ENCODE measurements around the gene LMBR1.
"Not testable (repeated sequence)": the region's sequence is repeated elsewhere in the genome, so short reads cannot be mapped to it uniquely, and the experiment has no call there.

LMBR1 gene

DNA sequence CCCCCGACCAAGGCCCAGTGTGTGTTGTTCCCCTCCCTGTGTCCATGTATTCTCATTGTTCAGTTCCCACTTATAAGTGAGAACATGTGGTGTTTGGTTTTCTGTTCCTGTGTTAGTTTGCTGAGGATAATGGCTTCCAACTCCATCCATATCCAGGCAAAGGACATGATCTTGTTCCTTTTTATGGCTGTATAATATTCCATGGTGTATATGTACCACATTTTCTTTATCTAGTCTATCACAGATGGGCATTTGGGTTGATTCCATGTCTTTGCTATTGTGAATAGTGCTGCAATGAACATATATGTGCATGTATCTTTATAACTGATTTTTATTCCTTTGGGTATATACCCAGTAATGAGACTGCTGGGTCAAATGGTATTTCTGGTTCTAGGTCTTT, 191.2 kb downstream of the LMBR1 start:
- not testable (repeated sequence) for H3K4me1 Mint-ChIP-seq, H3K27ac Mint-ChIP-seq, ATAC-seq, H3K27me3 Mint-ChIP-seq, H3K4me3 Mint-ChIP-seq
- H3K9me3 Mint-ChIP-seq: peaks cover 14% of the 10 kb centered on the region
- peaks cover 85% of the 10 kb centered on the region for H3K36me3 Mint-ChIP-seq

DNA sequence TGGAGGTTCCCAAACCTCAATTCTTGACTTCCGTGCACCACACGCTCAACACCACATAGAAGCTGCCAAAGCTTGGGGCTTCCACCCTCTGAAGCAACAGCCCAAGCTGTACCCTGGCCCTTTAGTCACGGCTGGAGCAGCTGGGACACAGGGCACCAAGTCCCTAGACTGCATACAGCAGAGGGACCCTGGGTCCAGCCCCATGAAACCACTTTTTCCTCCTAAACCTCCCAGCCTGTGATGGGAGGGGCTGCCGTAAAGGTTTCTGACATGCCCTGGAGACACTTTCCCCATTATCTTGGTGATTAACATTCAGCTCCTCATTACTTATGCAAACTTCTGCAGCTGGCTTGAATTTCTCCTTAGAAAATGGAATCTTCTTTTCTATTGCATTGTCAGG, 194.5 kb downstream of the LMBR1 start:
- not testable (repeated sequence) for H3K27me3 Mint-ChIP-seq, H3K27ac Mint-ChIP-seq, ATAC-seq, H3K4me1 Mint-ChIP-seq, H3K4me3 Mint-ChIP-seq
- Mint-ChIP-seq H3K36me3 (peaks cover 80% of the 10 kb centered on the region), H3K9me3 (peaks cover 14% of the 10 kb centered on the region)

DNA sequence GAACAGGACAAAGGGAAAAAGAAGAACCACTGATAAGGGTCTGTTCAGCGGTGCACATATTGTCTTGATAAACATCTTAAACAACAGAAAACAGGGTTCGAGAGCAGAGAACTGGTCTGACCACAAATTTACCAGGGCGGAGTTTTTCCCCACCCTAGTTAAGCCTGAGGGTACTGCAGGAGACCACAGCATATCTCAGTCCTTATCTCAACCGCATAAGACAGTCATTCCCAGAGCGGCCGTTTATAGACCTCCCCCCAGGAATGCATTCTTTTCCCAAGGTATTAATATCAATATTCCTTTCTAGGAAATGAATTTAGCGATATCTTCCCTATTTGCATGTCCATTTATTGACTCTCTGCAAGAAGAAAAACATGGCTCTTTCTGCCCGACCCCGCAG, 195.7 kb downstream of the LMBR1 start:
- Mint-ChIP-seq H3K36me3 (peaks cover 80% of the 10 kb centered on the region), H3K9me3 (peaks cover 22% of the 10 kb centered on the region)
- ATAC-seq, H3K4me1 Mint-ChIP-seq, H3K27ac Mint-ChIP-seq, H3K4me3 Mint-ChIP-seq, H3K27me3 Mint-ChIP-seq: not testable (repeated sequence)

DNA sequence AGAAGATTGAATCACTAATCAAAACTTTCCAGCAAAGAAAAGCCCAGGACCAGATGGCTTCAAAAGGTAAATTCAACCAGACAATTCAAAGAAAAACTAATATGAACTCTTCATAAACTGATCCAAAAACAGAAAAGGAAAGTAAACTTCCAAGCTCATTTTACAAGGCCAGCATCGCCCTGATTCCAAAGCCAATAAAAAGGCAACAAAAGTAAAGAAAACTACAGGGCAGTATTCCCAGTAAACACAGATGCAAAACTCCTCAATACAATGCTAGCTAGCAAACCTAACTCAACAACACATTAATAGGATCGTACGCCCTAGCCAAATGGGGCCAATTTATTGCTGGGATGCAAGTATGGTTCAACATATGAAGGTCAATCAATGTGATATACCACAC, 199.4 kb downstream of the LMBR1 start:
- H3K36me3 Mint-ChIP-seq: peaks cover 60% of the 10 kb centered on the region
- ATAC-seq: no peak
- no peaks in the 10 kb centered on the region for H3K27me3 Mint-ChIP-seq
- H3K27ac Mint-ChIP-seq: no peak overlapping the region
- no peak overlapping the region for H3K4me3 Mint-ChIP-seq
- peaks cover 15% of the 10 kb centered on the region for H3K9me3 Mint-ChIP-seq
- H3K4me1 Mint-ChIP-seq: peaks cover 6% of the 10 kb centered on the region

DNA sequence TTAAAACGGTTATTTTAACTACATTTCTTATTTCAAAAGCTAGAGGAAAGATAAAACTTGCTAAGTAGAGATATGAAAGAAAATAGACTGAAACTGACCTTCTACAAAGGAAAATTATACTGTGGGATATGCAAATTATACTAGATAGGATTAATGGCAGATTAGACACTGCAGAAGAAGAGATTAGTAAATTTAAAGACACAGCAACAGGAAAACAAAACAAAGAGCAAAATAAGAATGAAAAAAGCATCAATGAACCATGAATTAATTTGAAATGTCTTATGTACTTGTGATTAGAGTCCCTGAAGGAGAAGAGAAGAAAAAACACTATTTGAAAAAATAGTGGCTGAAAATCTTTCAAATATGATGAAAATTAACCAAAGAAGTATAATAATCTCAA, 200.1 kb downstream of the LMBR1 start:
- no peak overlapping the region for H3K4me3 Mint-ChIP-seq
- peaks cover 15% of the 10 kb centered on the region for H3K9me3 Mint-ChIP-seq
- no peak overlapping the region for H3K27ac Mint-ChIP-seq
- H3K4me1 Mint-ChIP-seq: peaks cover 6% of the 10 kb centered on the region
- H3K36me3 Mint-ChIP-seq: peaks cover 53% of the 10 kb centered on the region
- no peak for ATAC-seq
- H3K27me3 Mint-ChIP-seq: no peaks in the 10 kb centered on the region

DNA sequence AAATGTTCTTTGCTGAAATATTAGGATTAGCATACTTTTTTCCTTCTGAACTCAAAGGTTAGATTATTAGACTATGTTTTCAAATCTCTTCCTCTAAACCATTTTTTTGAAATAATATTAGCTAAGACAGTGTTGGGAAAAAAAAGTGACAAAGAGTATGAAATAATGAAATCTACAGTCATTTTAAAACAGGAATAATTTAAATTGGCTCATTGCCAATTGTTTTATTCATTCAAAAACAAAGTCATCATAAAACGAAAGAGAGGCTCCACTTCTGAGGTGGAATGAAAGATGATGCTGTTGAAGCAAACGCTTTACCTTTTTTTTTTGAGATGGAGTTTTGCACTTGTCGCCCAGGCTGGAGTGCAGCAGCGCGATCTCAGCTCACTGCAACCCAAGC, 201.2 kb downstream of the LMBR1 start:
- Mint-ChIP-seq H3K27ac (no peak overlapping the region), H3K36me3 (peaks cover 42% of the 10 kb centered on the region), H3K9me3 (peaks cover 10% of the 10 kb centered on the region), H3K4me1 (peaks cover 6% of the 10 kb centered on the region), H3K4me3 (no peak overlapping the region), H3K27me3 (no peaks in the 10 kb centered on the region)
- no peak for ATAC-seq

DNA sequence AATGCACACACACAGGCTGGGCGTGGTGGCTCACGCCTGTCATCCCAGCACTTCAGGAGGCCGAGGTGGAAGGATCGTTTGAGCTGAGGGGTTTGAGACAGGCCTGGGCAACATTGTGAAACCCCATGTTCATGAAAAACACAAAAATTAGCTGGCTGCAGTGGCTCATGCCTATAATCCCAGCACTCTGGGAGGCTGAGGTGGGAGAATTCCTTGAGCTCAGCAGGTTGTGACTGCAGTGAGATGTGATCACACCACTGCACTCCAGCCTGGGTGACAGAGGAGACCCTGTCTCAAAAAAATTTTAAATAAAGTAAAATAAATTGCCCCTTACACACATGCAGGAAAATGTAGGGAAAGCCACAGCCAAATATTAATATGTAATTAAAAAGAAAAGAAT, 208.3 kb downstream of the LMBR1 start:
- H3K9me3 Mint-ChIP-seq: no peaks in the 10 kb centered on the region
- H3K27me3 Mint-ChIP-seq: no peaks in the 10 kb centered on the region
- peaks cover 23% of the 10 kb centered on the region for H3K36me3 Mint-ChIP-seq
- ATAC-seq: no peak
- no peaks in the 10 kb centered on the region for H3K4me1 Mint-ChIP-seq
- no peak overlapping the region for H3K4me3 Mint-ChIP-seq
- H3K27ac Mint-ChIP-seq: no peak overlapping the region

DNA sequence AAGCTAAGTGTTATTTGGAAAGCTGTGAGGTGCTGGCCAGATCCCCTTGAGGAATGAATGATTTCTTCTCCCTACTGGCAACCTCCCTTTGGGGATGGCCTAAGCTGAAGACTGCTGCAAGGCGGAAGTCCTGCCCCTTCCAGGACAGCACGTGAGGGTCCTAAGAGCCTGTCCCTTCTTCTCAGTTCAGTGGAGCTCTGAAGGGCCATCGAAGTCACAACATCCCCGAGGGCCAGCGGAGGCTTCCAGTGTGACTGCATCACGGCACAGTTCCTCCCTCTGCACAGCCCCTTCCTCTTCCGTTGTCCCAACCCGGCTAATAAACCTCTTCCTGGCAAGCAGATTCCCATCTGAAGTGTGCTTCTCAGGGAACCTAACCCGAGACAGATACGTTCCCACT, 208.7 kb downstream of the LMBR1 start:
- H3K36me3 Mint-ChIP-seq: peaks cover 27% of the 10 kb centered on the region
- H3K9me3 Mint-ChIP-seq: no peaks in the 10 kb centered on the region
- no peak for ATAC-seq
- no peaks in the 10 kb centered on the region for H3K27me3 Mint-ChIP-seq
- no peaks in the 10 kb centered on the region for H3K4me1 Mint-ChIP-seq
- H3K4me3 Mint-ChIP-seq: no peak overlapping the region
- no peak overlapping the region for H3K27ac Mint-ChIP-seq

DNA sequence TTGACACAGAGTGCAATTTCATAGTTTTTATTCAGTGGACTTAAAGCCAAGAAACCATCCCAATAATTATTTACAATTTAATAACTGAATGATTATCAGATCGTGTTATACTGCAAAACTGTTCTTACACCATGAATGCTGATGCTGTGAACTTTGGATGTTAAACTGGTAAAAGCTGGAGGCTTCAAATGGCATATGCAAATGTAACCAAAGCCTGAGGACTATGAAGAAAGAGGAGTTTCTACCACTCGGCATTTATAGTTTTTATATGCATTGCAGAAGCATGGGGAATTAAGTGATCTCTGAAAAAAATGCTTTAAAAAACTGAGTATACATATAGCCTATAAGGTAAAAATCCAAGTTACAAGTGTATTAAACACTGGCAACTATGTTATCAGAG, 210.1 kb downstream of the LMBR1 start:
- ATAC-seq: no peak
- no peak overlapping the region for H3K4me3 Mint-ChIP-seq
- peaks cover 38% of the 10 kb centered on the region for H3K36me3 Mint-ChIP-seq
- no peaks in the 10 kb centered on the region for H3K9me3 Mint-ChIP-seq
- no peaks in the 10 kb centered on the region for H3K27me3 Mint-ChIP-seq
- H3K27ac Mint-ChIP-seq: no peak overlapping the region
- H3K4me1 Mint-ChIP-seq: no peaks in the 10 kb centered on the region

DNA sequence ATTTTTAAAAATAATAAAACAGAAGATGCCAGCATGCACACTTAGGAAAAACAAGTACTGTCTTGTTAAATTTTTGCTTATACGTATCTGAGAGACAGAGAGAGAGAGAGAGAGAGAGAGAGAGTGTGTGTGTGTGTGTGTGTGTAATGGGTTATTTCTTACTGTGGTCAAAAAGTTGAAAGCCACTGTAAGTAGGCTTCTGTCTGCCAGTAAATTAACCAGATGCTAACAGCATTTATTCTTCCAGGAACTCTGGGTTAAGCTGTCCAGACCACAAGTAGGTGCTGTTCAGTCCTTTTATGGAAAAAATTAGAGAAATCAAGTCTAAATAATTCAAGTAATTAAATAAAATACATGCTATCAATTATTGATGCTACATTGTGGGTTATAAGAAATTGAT, 212.7 kb downstream of the LMBR1 start:
- Mint-ChIP-seq H3K4me3 (no peak overlapping the region), H3K9me3 (no peaks in the 10 kb centered on the region), H3K27me3 (no peaks in the 10 kb centered on the region), H3K36me3 (peaks cover 59% of the 10 kb centered on the region), H3K4me1 (no peaks in the 10 kb centered on the region), H3K27ac (no peak overlapping the region)
- no peak for ATAC-seq

DNA sequence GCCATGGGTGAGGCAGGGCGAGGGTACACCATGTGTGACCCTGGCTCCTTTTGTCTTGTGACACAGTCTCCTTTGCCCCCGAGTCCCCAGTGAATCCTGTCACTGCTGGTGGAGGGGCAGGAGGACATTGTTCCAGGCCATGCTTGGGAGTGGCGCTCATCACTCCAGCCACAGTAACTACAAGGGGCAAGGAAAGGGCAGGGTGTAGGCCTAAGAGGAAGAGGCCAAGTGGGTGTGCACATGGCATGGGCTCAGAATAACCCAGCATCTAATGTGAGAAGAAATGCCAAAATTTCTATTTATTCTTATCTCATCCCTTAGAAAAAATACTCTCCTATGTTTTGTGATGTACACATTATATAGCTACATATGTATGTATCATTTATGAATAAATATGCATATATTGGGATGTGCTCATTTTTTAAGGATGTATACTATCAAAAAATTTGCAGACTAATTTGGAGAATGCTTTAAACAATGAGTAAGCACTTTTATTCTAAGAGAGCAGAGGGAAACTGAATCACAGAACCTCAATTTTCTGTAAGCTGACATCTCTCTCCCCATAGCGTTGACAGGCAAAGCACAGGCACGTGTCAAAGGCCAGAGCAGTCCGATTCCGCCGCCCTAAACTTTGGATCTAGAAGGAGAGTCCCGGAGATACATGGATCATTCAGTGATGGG, 215.5 kb downstream of the LMBR1 start:
- Mint-ChIP-seq H3K36me3 (peaks cover 56% of the 10 kb centered on the region), H3K27ac (no peak overlapping the region), H3K4me1 (no peaks in the 10 kb centered on the region), H3K27me3 (no peaks in the 10 kb centered on the region), H3K4me3 (peak overlapping the region; percentile 51), H3K9me3 (no peaks in the 10 kb centered on the region)
- no peak for ATAC-seq

DNA sequence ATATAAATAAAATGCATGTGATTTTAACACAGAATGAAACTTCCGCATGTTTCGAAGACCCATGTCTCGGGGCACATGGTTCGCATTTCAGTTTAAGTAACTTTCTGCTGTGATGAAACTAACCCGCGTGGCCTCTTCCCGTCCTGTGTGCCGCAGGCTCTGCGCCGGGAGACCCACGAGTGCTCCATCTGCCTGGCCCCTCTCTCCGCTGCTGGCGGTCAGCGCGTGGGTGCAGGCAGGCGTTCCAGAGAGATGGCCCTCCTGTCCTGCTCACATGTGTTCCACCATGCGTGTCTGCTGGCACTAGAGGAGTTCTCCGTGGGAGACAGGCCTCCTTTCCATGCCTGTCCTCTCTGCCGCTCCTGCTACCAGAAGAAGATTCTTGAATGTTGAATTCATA, 216.7 kb downstream of the LMBR1 start:
- no peak overlapping the region for H3K27ac Mint-ChIP-seq
- ATAC-seq: no peak
- H3K4me3 Mint-ChIP-seq: no peak overlapping the region
- no peaks in the 10 kb centered on the region for H3K27me3 Mint-ChIP-seq
- H3K9me3 Mint-ChIP-seq: no peaks in the 10 kb centered on the region
- no peaks in the 10 kb centered on the region for H3K4me1 Mint-ChIP-seq
- peaks cover 50% of the 10 kb centered on the region for H3K36me3 Mint-ChIP-seq

DNA sequence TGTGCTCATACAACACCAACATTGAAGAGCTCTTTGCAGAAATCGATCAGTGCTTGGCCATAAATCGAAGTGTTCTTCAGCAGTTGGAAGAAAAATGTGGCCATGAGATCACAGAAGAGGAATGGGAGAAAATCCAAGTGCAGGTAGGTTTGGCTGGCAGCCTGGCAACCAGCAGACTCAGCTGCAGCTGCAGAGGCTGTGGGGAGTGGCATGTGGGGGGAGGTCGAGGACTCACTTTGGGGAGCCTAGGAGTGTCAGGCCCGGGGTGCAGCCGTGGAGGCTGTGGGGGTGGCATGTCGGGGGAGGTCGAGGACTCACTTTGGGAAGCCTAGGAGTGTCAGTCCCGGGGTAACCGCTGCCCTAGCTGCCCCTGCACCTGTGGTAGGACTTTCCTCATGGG, 217.3 kb downstream of the LMBR1 start:
- ATAC-seq: no peak
- Mint-ChIP-seq H3K4me3 (no peak overlapping the region), H3K36me3 (peaks cover 55% of the 10 kb centered on the region), H3K27me3 (no peaks in the 10 kb centered on the region), H3K9me3 (no peaks in the 10 kb centered on the region), H3K4me1 (no peaks in the 10 kb centered on the region), H3K27ac (no peak overlapping the region)

DNA sequence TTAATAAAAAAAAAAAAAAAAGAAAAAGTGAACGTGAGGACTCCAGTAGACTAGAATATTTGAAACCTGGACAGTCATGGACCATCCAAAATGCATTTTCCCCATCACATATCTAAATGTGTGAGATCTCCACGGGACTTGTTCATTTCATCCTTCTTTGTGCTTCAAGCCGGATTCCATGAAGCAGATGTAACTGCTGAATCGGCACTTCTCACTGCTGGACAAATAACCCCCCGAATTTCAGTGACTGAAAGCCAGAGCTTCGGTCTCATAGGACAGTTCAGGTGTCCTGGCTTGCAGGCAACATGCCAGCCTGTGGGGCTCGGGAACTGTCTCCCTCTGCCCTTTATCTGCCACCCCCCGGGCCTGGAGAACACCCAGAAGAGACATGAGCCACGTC, 219.1 kb downstream of the LMBR1 start:
- H3K4me1 Mint-ChIP-seq: no peaks in the 10 kb centered on the region
- H3K9me3 Mint-ChIP-seq: no peaks in the 10 kb centered on the region
- H3K27ac Mint-ChIP-seq: no peak overlapping the region
- ATAC-seq: no peak
- H3K27me3 Mint-ChIP-seq: no peaks in the 10 kb centered on the region
- peaks cover 51% of the 10 kb centered on the region for H3K36me3 Mint-ChIP-seq
- no peak overlapping the region for H3K4me3 Mint-ChIP-seq

DNA sequence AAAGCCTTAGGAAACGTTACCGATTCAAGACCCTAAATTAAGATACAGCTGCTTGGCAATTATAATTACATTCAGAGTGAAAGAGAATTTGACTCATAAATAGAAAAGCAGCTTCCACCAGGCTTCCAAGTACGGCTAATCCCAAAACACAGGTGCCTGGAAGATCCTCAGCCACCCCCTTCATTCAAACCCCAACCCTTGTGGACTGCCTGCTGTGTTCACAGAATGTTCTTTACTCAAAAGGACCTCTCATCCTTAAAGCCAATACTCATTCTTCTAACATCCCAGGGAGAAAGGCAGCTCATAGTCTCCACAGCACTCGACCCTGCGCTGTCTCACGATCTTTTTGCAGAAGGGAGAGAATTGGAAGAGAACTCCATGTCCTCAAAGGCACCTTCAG, 219.5 kb downstream of the LMBR1 start:
- Mint-ChIP-seq H3K4me3 (no peak overlapping the region), H3K9me3 (no peaks in the 10 kb centered on the region), H3K27ac (no peak overlapping the region), H3K4me1 (no peaks in the 10 kb centered on the region), H3K27me3 (no peaks in the 10 kb centered on the region), H3K36me3 (peaks cover 48% of the 10 kb centered on the region)
- ATAC-seq: no peak

DNA sequence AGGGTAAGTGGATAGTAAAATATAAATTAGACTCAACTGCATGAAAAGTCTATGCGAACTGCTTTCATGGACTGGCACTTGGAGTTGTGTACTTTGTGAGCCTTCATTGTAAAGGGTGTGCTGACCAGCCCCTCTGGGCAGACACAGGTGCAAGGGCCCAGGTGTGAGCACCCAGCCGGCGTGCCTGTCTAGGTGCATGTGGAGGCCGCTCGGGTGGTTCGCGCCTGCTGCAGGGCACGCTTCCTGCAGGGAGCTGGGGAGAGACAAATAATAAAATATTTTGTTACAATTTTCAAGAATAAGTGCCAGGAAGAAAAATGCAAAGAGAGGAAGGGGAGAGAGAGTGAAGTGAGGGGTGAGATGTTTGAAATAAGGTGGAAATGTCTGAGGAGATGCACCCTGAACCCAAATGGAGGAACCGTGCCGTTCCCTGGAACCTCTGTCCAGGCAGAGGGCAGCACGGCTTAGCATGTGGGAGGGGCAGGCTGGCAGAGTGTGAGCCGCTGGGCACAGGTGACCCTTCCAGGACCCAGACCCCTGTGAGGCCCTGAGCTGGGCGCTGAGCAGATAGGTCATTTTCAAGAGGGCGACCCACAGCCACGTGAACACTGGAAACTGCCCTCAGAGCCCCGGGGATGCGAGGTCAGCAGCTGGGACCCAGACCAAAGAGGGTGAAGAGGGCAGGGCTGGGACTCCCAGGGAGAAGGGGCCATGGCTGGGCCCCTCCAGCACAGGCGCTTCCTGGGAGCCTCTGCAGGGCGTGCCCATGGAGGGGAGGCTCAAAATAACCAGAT, 223.8 kb downstream of the LMBR1 start:
- no peak overlapping the region for H3K4me3 Mint-ChIP-seq
- no peaks in the 10 kb centered on the region for H3K27me3 Mint-ChIP-seq
- no peaks in the 10 kb centered on the region for H3K4me1 Mint-ChIP-seq
- no peaks in the 10 kb centered on the region for H3K9me3 Mint-ChIP-seq
- H3K27ac Mint-ChIP-seq: no peak overlapping the region
- no peak for ATAC-seq
- peaks cover 17% of the 10 kb centered on the region for H3K36me3 Mint-ChIP-seq

Data from stimulated activated memory B cell treated with anti-CD40 and anti-IgM and Interleukin-4, amounts not matched to agents 10 μg/mL and 1 μg/mL and 100 μg/mL, for 72 hours (primary cell).